SK-N-SH treated with all-trans-retinoic acid at 6 μM for 48 hours (cell line): Measurements from ENCODE around the gene SLC13A3.

Source experiments
- ARNTL ChIP-seq: fragments of 450-650 bp; formaldehyde crosslinking; IDR thresholded peaks from 2 replicates; pipeline ENCODE4 v1.5.0; 2020; ENCODE audit warnings: low read depth, mild to moderate bottlenecking, moderate library complexity, borderline replicate concordance
- CREB5 ChIP-seq: fragments of 250-450 bp; sonication (Bioruptor Pico); IDR thresholded peaks from 2 replicates; pipeline ENCODE4 v1.5.1; 2020; ENCODE audit warnings: low read depth, mild to moderate bottlenecking, moderate library complexity
- CSDC2 ChIP-seq: fragments of 250-450 bp; sonication (Bioruptor Pico); IDR thresholded peaks from 2 replicates; pipeline ENCODE4 v1.5.0; 2020; ENCODE audit warnings: mild to moderate bottlenecking, moderate library complexity
- ESRRG ChIP-seq: fragments of 250-450 bp; sonication (Bioruptor Pico); IDR thresholded peaks from 2 replicates; pipeline ENCODE4 v1.6.1; 2021; ENCODE audit warnings: mild to moderate bottlenecking
- OSR1 ChIP-seq: fragments of 250-450 bp; sonication (Bioruptor Pico); IDR thresholded peaks from 2 replicates; pipeline ENCODE4 v1.8.0; 2022; ENCODE audit warnings: moderate library complexity, mild to moderate bottlenecking, inconsistent platforms
- PPARA ChIP-seq: fragments of 250-450 bp; sonication (Bioruptor Pico); IDR thresholded peaks from 2 replicates; pipeline ENCODE4 v1.5.0; 2020; ENCODE audit warnings: mild to moderate bottlenecking, borderline replicate concordance
- RARB ChIP-seq: fragments of 250-450 bp; sonication (Bioruptor Pico); IDR thresholded peaks from 2 replicates; pipeline ENCODE4 v1.8.0; 2021; ENCODE audit warnings: mild to moderate bottlenecking, moderate library complexity
- SNAI2 ChIP-seq: fragments of 250-450 bp; sonication (Bioruptor Pico); IDR thresholded peaks from 2 replicates; pipeline ENCODE4 v1.5.0; 2020; ENCODE audit warnings: mild to moderate bottlenecking, moderate library complexity
- ZFP3 ChIP-seq: fragments of 250-450 bp; sonication (Bioruptor Pico); IDR thresholded peaks from 2 replicates; pipeline ENCODE4 v1.5.0; 2020; ENCODE audit warnings: mild to moderate bottlenecking, moderate library complexity
- ZNF565 ChIP-seq: fragments of 450-650 bp; formaldehyde crosslinking; conservative IDR thresholded peaks from 2 replicates; pipeline ENCODE4 v1.5.0; 2020; ENCODE audit warnings: low read depth, mild to moderate bottlenecking, moderate library complexity
- ZNF8 ChIP-seq: fragments of 450-650 bp; formaldehyde crosslinking; IDR thresholded peaks from 2 replicates; pipeline ENCODE4 v1.5.0; 2020; ENCODE audit warnings: mild to moderate bottlenecking, moderate library complexity
- TF ChIP-seq, protein P1 (sequence below): fragments of 250-450 bp; sonication (Bioruptor Pico); IDR thresholded peaks from 2 replicates; pipeline ENCODE4 v1.8.0; 2020; ENCODE audit warnings: mild to moderate bottlenecking, moderate library complexity, borderline replicate concordance
- TF ChIP-seq, protein P2 (sequence below): fragments of 250-450 bp; sonication (Bioruptor Pico); IDR thresholded peaks from 2 replicates; pipeline ENCODE4 v1.5.1; 2021; ENCODE audit warnings: mild to moderate bottlenecking, moderate library complexity

DNA sequence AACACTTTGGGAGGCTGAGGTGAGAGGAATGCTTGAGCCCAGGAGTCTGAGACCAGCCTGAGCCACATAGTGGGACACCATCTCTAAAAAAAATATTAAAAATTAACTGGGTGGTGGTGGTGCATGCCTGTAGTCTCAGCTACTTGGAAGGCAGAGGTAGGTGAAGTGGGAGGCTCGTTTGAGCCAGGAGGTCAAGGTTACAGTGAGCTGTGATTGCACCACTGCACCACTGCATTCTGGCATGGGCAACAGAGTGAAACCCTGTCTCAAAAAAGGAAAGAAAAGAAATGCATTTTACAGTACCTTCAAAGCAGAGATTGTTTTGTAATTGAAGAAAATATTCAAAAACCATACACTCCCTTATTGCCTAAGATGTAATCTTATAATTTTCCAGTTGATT, 107.3 kb downstream of the SLC13A3 start:
- TF ChIP-seq, protein P1, sequence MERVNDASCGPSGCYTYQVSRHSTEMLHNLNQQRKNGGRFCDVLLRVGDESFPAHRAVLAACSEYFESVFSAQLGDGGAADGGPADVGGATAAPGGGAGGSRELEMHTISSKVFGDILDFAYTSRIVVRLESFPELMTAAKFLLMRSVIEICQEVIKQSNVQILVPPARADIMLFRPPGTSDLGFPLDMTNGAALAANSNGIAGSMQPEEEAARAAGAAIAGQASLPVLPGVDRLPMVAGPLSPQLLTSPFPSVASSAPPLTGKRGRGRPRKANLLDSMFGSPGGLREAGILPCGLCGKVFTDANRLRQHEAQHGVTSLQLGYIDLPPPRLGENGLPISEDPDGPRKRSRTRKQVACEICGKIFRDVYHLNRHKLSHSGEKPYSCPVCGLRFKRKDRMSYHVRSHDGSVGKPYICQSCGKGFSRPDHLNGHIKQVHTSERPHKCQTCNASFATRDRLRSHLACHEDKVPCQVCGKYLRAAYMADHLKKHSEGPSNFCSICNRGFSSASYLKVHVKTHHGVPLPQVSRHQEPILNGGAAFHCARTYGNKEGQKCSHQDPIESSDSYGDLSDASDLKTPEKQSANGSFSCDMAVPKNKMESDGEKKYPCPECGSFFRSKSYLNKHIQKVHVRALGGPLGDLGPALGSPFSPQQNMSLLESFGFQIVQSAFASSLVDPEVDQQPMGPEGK (CRISPR knock-in tag): no peak
- TF ChIP-seq ESRRG (CRISPR knock-in tag) (no peak), ZFP3 (CRISPR knock-in tag) (no peak), CREB5 (no peak), OSR1 (CRISPR knock-in tag) (no peak), SNAI2 (no peak), PPARA (CRISPR knock-in tag) (no peak), ZNF565 (CRISPR knock-in tag) (no peak), ZNF8 (no peak), CSDC2 (CRISPR knock-in tag) (no peak), RARB (CRISPR knock-in tag) (no peak), ARNTL (CRISPR knock-in tag) (no peak)
- TF ChIP-seq, protein P2, sequence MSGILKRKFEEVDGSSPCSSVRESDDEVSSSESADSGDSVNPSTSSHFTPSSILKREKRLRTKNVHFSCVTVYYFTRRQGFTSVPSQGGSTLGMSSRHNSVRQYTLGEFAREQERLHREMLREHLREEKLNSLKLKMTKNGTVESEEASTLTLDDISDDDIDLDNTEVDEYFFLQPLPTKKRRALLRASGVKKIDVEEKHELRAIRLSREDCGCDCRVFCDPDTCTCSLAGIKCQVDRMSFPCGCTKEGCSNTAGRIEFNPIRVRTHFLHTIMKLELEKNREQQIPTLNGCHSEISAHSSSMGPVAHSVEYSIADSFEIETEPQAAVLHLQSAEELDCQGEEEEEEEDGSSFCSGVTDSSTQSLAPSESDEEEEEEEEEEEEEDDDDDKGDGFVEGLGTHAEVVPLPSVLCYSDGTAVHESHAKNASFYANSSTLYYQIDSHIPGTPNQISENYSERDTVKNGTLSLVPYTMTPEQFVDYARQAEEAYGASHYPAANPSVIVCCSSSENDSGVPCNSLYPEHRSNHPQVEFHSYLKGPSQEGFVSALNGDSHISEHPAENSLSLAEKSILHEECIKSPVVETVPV (CRISPR knock-in tag): no peak
